OCI-LY3 (cell line): ENCODE data around the gene GFY.
"Not testable (repeated sequence)": the region's sequence is repeated elsewhere in the genome, so short reads cannot be mapped to it uniquely, and the experiment has no call there.

Experiments
- H2AFZ ChIP-seq: fragments of 200-600, 300-600 bp; shearing (Covaris generic); 2 replicates; pipeline ENCODE4 v1.6.0; 2014; ENCODE audit warnings: antibody characterized with exemption, low read depth, low read length
- H3K27ac ChIP-seq: fragments of 200-600, 300-600 bp; sonication (generic); 2 replicates; pipeline ENCODE4 v1.5.1; 2014; ENCODE audit warnings: mild to moderate bottlenecking, low read length, moderate library complexity, mixed read lengths
- H3K27me3 ChIP-seq: fragments of 200-600, 300-600 bp; sonication (generic); 2 replicates; pipeline ENCODE4 v1.6.1; 2014; ENCODE audit warnings: low read depth, low read length, mixed read lengths
- H3K36me3 ChIP-seq: fragments of 200-600, 300-600 bp; sonication (generic); replicated peaks from 2 replicates; pipeline ENCODE3; 2014; ENCODE audit warnings: low read depth, low read length, mixed read lengths
- H3K4me1 ChIP-seq: fragments of 300-600, 200-600 bp; sonication (generic); 2 replicates; pipeline ENCODE4 v1.6.1; 2014; ENCODE audit warnings: low read length, mixed read lengths
- H3K4me2 ChIP-seq: fragments of 200-600, 300-600 bp; sonication (generic); 2 replicates; pipeline ENCODE4 v1.6.1; 2014; ENCODE audit warnings: low read length, mixed read lengths
- H3K4me3 ChIP-seq: fragments of 300-600, 200-600 bp; sonication (generic); 2 replicates; pipeline ENCODE4 v1.5.1; 2014; ENCODE audit warnings: antibody characterized with exemption, mild to moderate bottlenecking, low read length, moderate library complexity
- H3K79me2 ChIP-seq: fragments of 300-600, 200-600 bp; shearing (Covaris generic); 2 replicates; pipeline ENCODE4 v1.6.1; 2014; ENCODE audit warnings: mild to moderate bottlenecking, low read length, mixed read lengths
- H3K9ac ChIP-seq: fragments of 300-600, 200-600 bp; shearing (Covaris generic); 2 replicates; pipeline ENCODE4 v1.6.0; 2014; ENCODE audit warnings: mild to moderate bottlenecking, low read length, moderate library complexity
- H3K9me3 ChIP-seq: fragments of 200-600, 300-600 bp; shearing (Covaris generic); 2 replicates; pipeline ENCODE4 v1.6.1; 2014; ENCODE audit warnings: low read length, mixed read lengths; ENCODE audit not compliant: insufficient read depth
- H4K20me1 ChIP-seq: fragments of 200-600, 300-600 bp; sonication (generic); 2 replicates; pipeline ENCODE4 v1.6.1; 2016; ENCODE audit warnings: low read length, mixed read lengths; ENCODE audit not compliant: insufficient read depth
- EZH2phosphoT487 ChIP-seq: fragments of 200-600 bp; shearing (Covaris generic); IDR thresholded peaks from 2 replicates; pipeline ENCODE4 v1.6.1; 2018; ENCODE audit warnings: antibody characterized with exemption, mixed run types, low read depth
- TF ChIP-seq, protein P1 (sequence below): fragments of 200-600, 300-600 bp; sonication (generic); IDR thresholded peaks from 2 replicates; pipeline ENCODE4 v1.5.1; 2014; ENCODE audit warnings: antibody characterized with exemption, low read length, low read depth

GFY gene

DNA sequence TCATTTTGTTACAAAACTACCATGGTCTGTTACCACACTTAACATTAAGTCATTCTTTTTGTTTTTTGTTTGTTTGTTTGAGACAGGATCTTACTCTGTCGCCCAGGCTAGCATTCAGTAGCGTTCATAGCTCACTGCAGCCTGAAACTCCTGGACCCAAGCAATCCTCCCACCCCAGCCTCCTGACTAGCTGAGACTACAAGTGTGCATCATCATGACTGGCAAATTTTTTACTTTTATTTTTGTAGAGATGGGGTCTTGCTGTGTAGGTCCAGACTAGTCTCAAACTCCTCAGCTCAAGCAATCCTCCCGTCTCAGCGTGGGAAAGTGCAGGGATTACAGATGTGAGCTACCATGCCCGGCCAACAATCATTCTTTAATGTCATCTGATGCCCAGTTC is 31.1 kb downstream of the GFY start:
- Histone ChIP-seq H4K20me1 (no peaks in the 10 kb centered on the region), H3K4me2 (no peak overlapping the region), H3K4me1 (peaks cover 16% of the 10 kb centered on the region), H3K9me3 (no peaks in the 10 kb centered on the region), H3K79me2 (peaks cover 16% of the 10 kb centered on the region), H3K27ac (no peak overlapping the region), H3K27me3 (no peaks in the 10 kb centered on the region), H3K36me3 (peaks cover 10% of the 10 kb centered on the region), H3K9ac (no peak overlapping the region), H2AFZ (no peak overlapping the region), H3K4me3 (no peak overlapping the region)
- TF ChIP-seq, protein P1, sequence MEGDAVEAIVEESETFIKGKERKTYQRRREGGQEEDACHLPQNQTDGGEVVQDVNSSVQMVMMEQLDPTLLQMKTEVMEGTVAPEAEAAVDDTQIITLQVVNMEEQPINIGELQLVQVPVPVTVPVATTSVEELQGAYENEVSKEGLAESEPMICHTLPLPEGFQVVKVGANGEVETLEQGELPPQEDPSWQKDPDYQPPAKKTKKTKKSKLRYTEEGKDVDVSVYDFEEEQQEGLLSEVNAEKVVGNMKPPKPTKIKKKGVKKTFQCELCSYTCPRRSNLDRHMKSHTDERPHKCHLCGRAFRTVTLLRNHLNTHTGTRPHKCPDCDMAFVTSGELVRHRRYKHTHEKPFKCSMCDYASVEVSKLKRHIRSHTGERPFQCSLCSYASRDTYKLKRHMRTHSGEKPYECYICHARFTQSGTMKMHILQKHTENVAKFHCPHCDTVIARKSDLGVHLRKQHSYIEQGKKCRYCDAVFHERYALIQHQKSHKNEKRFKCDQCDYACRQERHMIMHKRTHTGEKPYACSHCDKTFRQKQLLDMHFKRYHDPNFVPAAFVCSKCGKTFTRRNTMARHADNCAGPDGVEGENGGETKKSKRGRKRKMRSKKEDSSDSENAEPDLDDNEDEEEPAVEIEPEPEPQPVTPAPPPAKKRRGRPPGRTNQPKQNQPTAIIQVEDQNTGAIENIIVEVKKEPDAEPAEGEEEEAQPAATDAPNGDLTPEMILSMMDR = no peak
- TF ChIP-seq EZH2phosphoT487 = no peak

GRCh38 chr19:49458567-49458903 is 33.3 kb downstream of the GFY start:
- H3K79me2 ChIP-seq = peaks cover 13% of the 10 kb centered on the region
- H3K27me3 ChIP-seq = no peaks in the 10 kb centered on the region
- no peaks in the 10 kb centered on the region for H4K20me1 ChIP-seq
- no peak for TF ChIP-seq EZH2phosphoT487
- TF ChIP-seq, protein P1 = no peak
- peaks cover 14% of the 10 kb centered on the region for H3K36me3 ChIP-seq
- H3K4me3 ChIP-seq = no peak overlapping the region
- no peak overlapping the region for H3K27ac ChIP-seq
- H3K9ac ChIP-seq = no peak overlapping the region
- H2AFZ ChIP-seq = no peak overlapping the region
- H3K9me3 ChIP-seq = no peaks in the 10 kb centered on the region
- peaks cover 12% of the 10 kb centered on the region for H3K4me1 ChIP-seq
- H3K4me2 ChIP-seq = no peak overlapping the region

GRCh38 chr19:49459388-49459787 is 34.2 kb downstream of the GFY start:
- Histone ChIP-seq H3K36me3 (peaks cover 11% of the 10 kb centered on the region), H3K9ac (no peak overlapping the region), H2AFZ (no peak overlapping the region), H3K27me3 (no peaks in the 10 kb centered on the region), H3K4me3 (no peak overlapping the region), H3K9me3 (no peaks in the 10 kb centered on the region), H3K4me1 (peaks cover 8% of the 10 kb centered on the region), H3K27ac (no peak overlapping the region), H3K4me2 (no peak overlapping the region), H4K20me1 (no peaks in the 10 kb centered on the region), H3K79me2 (peaks cover 4% of the 10 kb centered on the region)
- TF ChIP-seq, protein P1 = no peak
- TF ChIP-seq EZH2phosphoT487 = no peak

- H3K27ac ChIP-seq, H3K4me2 ChIP-seq, H3K9me3 ChIP-seq, H4K20me1 ChIP-seq, H3K4me1 ChIP-seq, H3K4me3 ChIP-seq, H3K27me3 ChIP-seq, H3K79me2 ChIP-seq, H2AFZ ChIP-seq, H3K9ac ChIP-seq: not testable (repeated sequence)
- peaks cover 14% of the 10 kb centered on the region for H3K36me3 ChIP-seq
Observed at GRCh38 chr19:49461130-49461529, 35.9 kb downstream of the GFY start.

- H2AFZ ChIP-seq = no peak overlapping the region
- TF ChIP-seq, protein P1 = no peak
- TF ChIP-seq EZH2phosphoT487 = no peak
- H3K27me3 ChIP-seq = no peaks in the 10 kb centered on the region
- H3K4me2 ChIP-seq = no peak overlapping the region
- no peaks in the 10 kb centered on the region for H4K20me1 ChIP-seq
- H3K36me3 ChIP-seq = peaks cover 16% of the 10 kb centered on the region
- no peak overlapping the region for H3K9ac ChIP-seq
- no peak overlapping the region for H3K4me3 ChIP-seq
- H3K27ac ChIP-seq = no peak overlapping the region
- H3K79me2 ChIP-seq = no peaks in the 10 kb centered on the region
- H3K9me3 ChIP-seq = no peaks in the 10 kb centered on the region
- H3K4me1 ChIP-seq = peaks cover 5% of the 10 kb centered on the region; the same call in 1 of the 2 replicates
Observed at GRCh38 chr19:49461656-49462055, 36.5 kb downstream of the GFY start.
